Measurements from ENCODE around the gene ABCC3. TPM values are rescaled to one million over a fixed set of nuclear protein-coding genes. Genes with fewer than 3 reads are reported as not detected.

The ABCC3 gene
- total and polyA plus RNA-seq, 2 of the 8 experiments (the other 6 are each of a cell fraction or from before 2014, with no cell fraction given): 0.35 to 0.37 TPM

- Histone ChIP-seq H3K79me2 (ENCODE audit: control insufficient read depth in 1 of 2, insufficient read depth in 2 of 2, low read length in 2 of 2) (no peaks in the 10 kb centered on the region), H4K8ac (ENCODE audit: extremely low read depth, insufficient read depth, low read length) (no peak overlapping the region), H2AK5ac (ENCODE audit: low read depth, low read length) (no peak overlapping the region), H3K9me3 (ENCODE audit: insufficient read depth in 2 of 2, low read depth in 1 of 2, low read length in 1 of 2) (no peaks in the 10 kb centered on the region), H2BK120ac (replicated peaks; ENCODE audit: low read depth, low read length) (no peak overlapping the region), H3K9ac (replicated peaks in 1 of 4; ENCODE audit: extremely low read depth in 1 of 4, low read depth in 3 of 4, low read length in 3 of 4) (no peak overlapping the region), H3K27me3 (replicated peaks in 1 of 4; ENCODE audit: control insufficient read depth in 3 of 4, extremely low read depth in 1 of 4, insufficient read depth in 3 of 4, low read length in 3 of 4) (no peaks in the 10 kb centered on the region), H2BK20ac (ENCODE audit: low read length) (no peak overlapping the region), H3K4me1 (replicated peaks in 1 of 4; ENCODE audit: control insufficient read depth in 3 of 4, insufficient read depth in 4 of 4, low read length in 3 of 4) (no peaks in the 10 kb centered on the region), H3K4me2 (ENCODE audit: insufficient read depth in 1 of 2, low read depth in 2 of 2, low read length in 2 of 2) (no peak overlapping the region), H3K23me2 (ENCODE audit: low read depth, low read length) (no peaks in the 10 kb centered on the region), H3K79me1 (ENCODE audit: low read depth, low read length) (no peaks in the 10 kb centered on the region), H2BK5ac (ENCODE audit: low read depth, low read length) (no peak overlapping the region), H2BK12ac (ENCODE audit: low read depth, low read length) (peak overlapping the region; percentile 39; the same call in 1 of the 2 replicates), H4K5ac (ENCODE audit: insufficient read length, low read depth, low read length) (no peak overlapping the region), H3K36me3 (ENCODE audit: control insufficient read depth in 2 of 4, insufficient read depth in 4 of 4, low read length in 3 of 4) (no peaks in the 10 kb centered on the region), H3K4me3 (ENCODE audit: extremely low read depth in 1 of 4, insufficient read depth in 2 of 4, low read depth in 3 of 4, low read length in 4 of 4) (no peak overlapping the region), H4K91ac (replicated peaks; ENCODE audit: insufficient read length, low read length) (no peak overlapping the region), H3K27ac (ENCODE audit: low read depth, low read length) (no peak overlapping the region), H2BK15ac (ENCODE audit: low read length) (no peak overlapping the region), H4K20me1 (replicated peaks in 1 of 2; ENCODE audit: control insufficient read depth in 1 of 2, insufficient read depth in 2 of 2, low read length in 2 of 2) (no peaks in the 10 kb centered on the region), H3K56ac (replicated peaks; ENCODE audit: insufficient read length, low read depth, low read length) (no peak overlapping the region), H3K14ac (ENCODE audit: insufficient read length) (no peak overlapping the region), H3K4ac (replicated peaks; ENCODE audit: insufficient read length, low read depth, low read length) (no peak overlapping the region), H3K18ac (ENCODE audit: extremely low read depth, low read length) (no peak overlapping the region), H2AFZ (ENCODE audit: low read length) (no peak overlapping the region), H3K23ac (ENCODE audit: insufficient read length) (no peak overlapping the region)
- ChIA-PET CTCF (ENCODE audit: partially characterized antibody) (interaction anchor here (0.7 to 5.3 kb wide), 7 partner anchors 15 to 128 kb away, joined by 3 to 23 read pairs (median 3); no protein-coding TSS in a partner anchor), POLR2A (ENCODE audit: partially characterized antibody) (no interaction called here)
- WGBS, 2 experiments (ENCODE audit: extremely low coverage in 1 of 2, insufficient coverage in 1 of 2, insufficient read length in 1 of 2, insufficient replicate concordance in 2 of 2, low coverage in 1 of 2, low lambda C conversion rate in 2 of 2, missing lambda C conversion rate in 1 of 2): 85% methylated on average over 23 of the region's 24 CpGs; no CpG with 5 or more reads in 1 of the 2 experiments
- TF ChIP-seq CHD2 (IDR thresholded peaks at IDR 0.05; ENCODE audit: low read length): no peak
- FAIRE-seq (no peak), DNase-seq (ENCODE audit: low read depth in 1 of 2, low spot score in 2 of 2) (no peak)
Observed at GRCh38 chr17:50676065-50676975, 41.6 kb downstream of the ABCC3 start.

All from H1 (cell line).